H9 (cell line): Measurements from ENCODE around the gene FARS2. TPM values are rescaled to one million over a fixed set of nuclear protein-coding genes. Genes with fewer than 3 reads are reported as not detected.

Experiments
- DNase-seq: peaks from one replicate; pipeline ENCODE4 v3.0.0-alpha.2; 2017
- H2AFZ ChIP-seq: one replicate; pipeline ENCODE4 v1.6.1; 2013; ENCODE audit warnings: mild to moderate bottlenecking, low read length, control low read depth, moderate library complexity
- H2AK5ac ChIP-seq: 2 replicates; pipeline ENCODE4 v1.6.1; 2013; ENCODE audit warnings: low read length, control low read depth, mixed read lengths; ENCODE audit not compliant: insufficient read length
- H2BK120ac ChIP-seq: one replicate; pipeline ENCODE4 v1.6.1; 2013; ENCODE audit warnings: low read depth, mild to moderate bottlenecking, low read length, control low read depth, inconsistent platforms; ENCODE audit not compliant: poor library complexity, severe bottlenecking
- H2BK12ac ChIP-seq: 2 replicates; pipeline ENCODE4 v1.6.1; 2013; ENCODE audit warnings: low read length, control low read depth, mixed read lengths, low read depth; ENCODE audit not compliant: insufficient read length
- H2BK15ac ChIP-seq: 2 replicates; pipeline ENCODE4 v1.6.1; 2013; ENCODE audit warnings: low read depth, low read length, control low read depth
- H2BK20ac ChIP-seq: one replicate; pipeline ENCODE4 v1.6.1; 2013; ENCODE audit warnings: low read depth, mild to moderate bottlenecking, low read length, control low read depth, inconsistent platforms; ENCODE audit not compliant: poor library complexity, severe bottlenecking
- H2BK5ac ChIP-seq: 2 replicates; pipeline ENCODE4 v1.6.1; 2013; ENCODE audit warnings: low read length, control low read depth, mixed read lengths; ENCODE audit not compliant: insufficient read length
- H3K14ac ChIP-seq: 2 replicates; pipeline ENCODE4 v1.6.1; 2013; ENCODE audit warnings: low read length, control low read depth; ENCODE audit not compliant: insufficient read depth
- H3K18ac ChIP-seq: 2 replicates; pipeline ENCODE4 v1.6.1; 2013; ENCODE audit warnings: low read depth, mild to moderate bottlenecking, mixed read lengths, low read length, control low read depth; ENCODE audit not compliant: insufficient read length
- H3K23ac ChIP-seq: 2 replicates; pipeline ENCODE4 v1.6.1; 2013; ENCODE audit warnings: low read length, control low read depth, mixed read lengths, low read depth; ENCODE audit not compliant: insufficient read length
- H3K23me2 ChIP-seq: 2 replicates; pipeline ENCODE4 v1.6.1; 2013; ENCODE audit warnings: low read depth, mild to moderate bottlenecking, mixed read lengths, low read length, control low read depth; ENCODE audit not compliant: insufficient read length, poor library complexity, severe bottlenecking
- H3K27ac ChIP-seq: 2 replicates; pipeline ENCODE4 v1.5.1; 2013; ENCODE audit warnings: low read length, control low read depth, mixed read lengths, low read depth; ENCODE audit not compliant: insufficient read length
- H3K27me3 ChIP-seq: 2 replicates; pipeline ENCODE4 v1.6.1; 2013; ENCODE audit warnings: low read length, control low read depth, inconsistent platforms; ENCODE audit not compliant: insufficient read depth
- H3K4ac ChIP-seq: 2 replicates; pipeline ENCODE4 v1.6.1; 2013; ENCODE audit warnings: low read depth, mild to moderate bottlenecking, control low read depth, inconsistent platforms, low read length, moderate library complexity
- H3K4me1 ChIP-seq: 2 replicates; pipeline ENCODE4 v1.6.1; 2013; ENCODE audit warnings: low read length, control low read depth, inconsistent platforms; ENCODE audit not compliant: insufficient read depth
- H3K4me2 ChIP-seq: 2 replicates; pipeline ENCODE4 v1.6.1; 2013; ENCODE audit warnings: low read length, control low read depth, mixed read lengths; ENCODE audit not compliant: insufficient read length, insufficient read depth
- H3K56ac ChIP-seq: 2 replicates; pipeline ENCODE4 v1.6.1; 2013; ENCODE audit warnings: low read depth, mild to moderate bottlenecking, mixed read lengths, low read length, control low read depth; ENCODE audit not compliant: insufficient read length
- H3K79me1 ChIP-seq: 2 replicates; pipeline ENCODE4 v1.6.1; 2013; ENCODE audit warnings: low read depth, mild to moderate bottlenecking, moderate library complexity, low read length, control low read depth, inconsistent platforms; ENCODE audit not compliant: insufficient read depth, poor library complexity, severe bottlenecking
- H3K79me2 ChIP-seq: 2 replicates; pipeline ENCODE4 v1.6.1; 2013; ENCODE audit warnings: low read length, control low read depth, inconsistent platforms; ENCODE audit not compliant: insufficient read depth
- H3K9ac ChIP-seq: 2 replicates; pipeline ENCODE4 v1.6.1; 2013; ENCODE audit warnings: low read length, control low read depth, mixed read lengths; ENCODE audit not compliant: insufficient read length; ENCODE audit errors: extremely low read depth
- H3K9me3 ChIP-seq: one replicate; pipeline ENCODE4 v1.6.1; 2013; ENCODE audit warnings: low read depth, low read length, inconsistent platforms; ENCODE audit not compliant: control insufficient read depth
- H3T11ph ChIP-seq: one replicate; pipeline ENCODE4 v1.6.1; 2013; ENCODE audit warnings: mild to moderate bottlenecking, low read length, control low read depth, inconsistent platforms
- H4K20me1 ChIP-seq: one replicate; pipeline ENCODE4 v1.6.1; 2013; ENCODE audit not compliant: control insufficient read depth, insufficient read length, insufficient read depth
- H4K5ac ChIP-seq: 2 replicates; pipeline ENCODE4 v1.6.1; 2013; ENCODE audit warnings: low read depth, mild to moderate bottlenecking, mixed read lengths, low read length, control low read depth; ENCODE audit not compliant: insufficient read length
- H4K8ac ChIP-seq: replicated peaks from 2 replicates; pipeline ENCODE4 v1.6.1; 2013; ENCODE audit warnings: low read length, control low read depth, mixed read lengths, low read depth; ENCODE audit not compliant: insufficient read length
- H4K91ac ChIP-seq: 2 replicates; pipeline ENCODE4 v1.6.1; 2013; ENCODE audit warnings: low read depth, mild to moderate bottlenecking, moderate library complexity, mixed read lengths, low read length, control low read depth; ENCODE audit not compliant: insufficient read length
- H3K27ac Mint-ChIP-seq, 3 experiments: 2 replicates in 2 of 3; 3 replicates in 1 of 3; pipeline ENCODE4 v1.8.0; 2020 to 2021; ENCODE audit warnings: mixed read lengths in 3 of 3, mild to moderate bottlenecking in 1 of 3, moderate library complexity in 1 of 3
- H3K27me3 Mint-ChIP-seq: 2 replicates; pipeline ENCODE4 v1.8.0; 2021; ENCODE audit warnings: low read depth, mild to moderate bottlenecking, moderate library complexity, mixed read lengths
- H3K36me3 Mint-ChIP-seq, 3 experiments: 2 replicates in 2 of 3; 3 replicates in 1 of 3; pipeline ENCODE4 v1.8.0; 2020 to 2021; ENCODE audit warnings: low read depth in 3 of 3, mixed read lengths in 3 of 3; ENCODE audit not compliant: insufficient read depth in 1 of 3
- H3K4me1 Mint-ChIP-seq, 2 experiments: 2 replicates each; pipeline ENCODE4 v1.8.0; 2020; ENCODE audit warnings: mixed read lengths in 2 of 2
- H3K4me3 Mint-ChIP-seq, 2 experiments: 2 replicates in 1 of 2; 3 replicates in 1 of 2; pipeline ENCODE4 v1.8.0; 2020 to 2021; ENCODE audit warnings: mild to moderate bottlenecking in 2 of 2, mixed read lengths in 2 of 2, moderate library complexity in 1 of 2
- H3K9me3 Mint-ChIP-seq, 2 experiments: 2 replicates in 1 of 2; 3 replicates in 1 of 2; pipeline ENCODE4 v1.8.0; 2020; ENCODE audit warnings: mild to moderate bottlenecking in 2 of 2, mixed read lengths in 2 of 2, moderate library complexity in 1 of 2
- WGBS: extraction: QIAGEN DNeasy Blood & Tissue Kit; methylation state at CpG from one replicate; pipeline ENCODE4 v1.1.7; 2013; ENCODE audit warnings: missing lambda C conversion rate, low lambda C conversion rate, mixed read lengths; ENCODE audit not compliant: insufficient read length; ENCODE audit errors: extremely low coverage; 5-methylcytosine and 5-hydroxymethylcytosine counted together
- total RNA-seq: library from RNA; stranded (reverse); gene quantifications from 2 replicates; pipeline ENCODE4 v1.2.1, GENCODE V29; 2021
- TF ChIP-seq, protein P1 (sequence below): fragments of 200-600 bp; sonication (generic); conservative IDR thresholded peaks from 3 replicates; pipeline ENCODE4 v1.8.0; 2021; ENCODE audit warnings: antibody characterized with exemption, mild to moderate bottlenecking

The FARS2 gene
- total RNA-seq, 1 experiment from 2014 or later, result 8.5 TPM

DNA sequence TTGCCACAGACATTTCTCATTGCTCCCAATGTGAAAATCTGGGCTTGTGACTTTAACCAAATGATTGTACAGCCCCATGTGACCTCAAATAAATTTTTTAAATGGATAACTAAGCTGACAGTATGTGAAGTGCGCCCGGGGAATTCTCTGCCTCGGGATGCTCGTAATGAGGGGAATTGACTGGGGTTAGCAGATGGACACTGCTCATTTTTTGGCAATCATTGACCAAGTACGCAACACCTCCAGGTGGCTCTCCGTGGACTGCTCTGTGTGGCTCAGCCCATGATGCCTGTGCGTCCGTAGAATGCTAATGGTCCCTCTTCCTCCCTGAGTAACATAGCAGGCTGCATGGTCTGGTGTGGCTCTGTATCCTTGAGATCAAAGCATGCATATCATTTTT lies 42.4 kb downstream of the FARS2 start:
- H3K9ac ChIP-seq, result no peak overlapping the region
- Mint-ChIP-seq H3K36me3 (no peaks in the 10 kb centered on the region), H3K9me3 (no peaks in the 10 kb centered on the region), H3K27ac (no peak overlapping the region), H3K27me3 (peaks cover 7% of the 10 kb centered on the region), H3K4me3 (no peak overlapping the region), H3K4me1 (peaks cover 9 to 20% of the 10 kb centered on the region in 2 experiments)
- no peak overlapping the region for H2BK20ac ChIP-seq
- H3K4me1 ChIP-seq, result 0 out of 2 replicates have a peak, but pooled peaks cover 1% of the 10 kb centered on the region
- H3K27ac ChIP-seq, result no peak overlapping the region
- WGBS, result no CpG with 5 or more reads among the region's 8 CpGs
- H3K14ac ChIP-seq, result no peak overlapping the region
- H3K23me2 ChIP-seq, result no peaks in the 10 kb centered on the region
- no peak for DNase-seq
- no peak overlapping the region for H3K23ac ChIP-seq
- no peak overlapping the region for H4K91ac ChIP-seq
- H3T11ph ChIP-seq, result no peak overlapping the region
- H2BK15ac ChIP-seq, result no peak overlapping the region
- no peaks in the 10 kb centered on the region for H3K27me3 ChIP-seq
- H3K56ac ChIP-seq, result no peak overlapping the region
- H3K79me1 ChIP-seq, result no peaks in the 10 kb centered on the region
- H4K8ac ChIP-seq, result no peak overlapping the region
- H2AK5ac ChIP-seq, result no peak overlapping the region
- no peak overlapping the region for H2BK12ac ChIP-seq
- no peak overlapping the region for H3K18ac ChIP-seq
- no peaks in the 10 kb centered on the region for H4K20me1 ChIP-seq
- H2AFZ ChIP-seq, result no peak overlapping the region
- no peak overlapping the region for H2BK5ac ChIP-seq
- no peaks in the 10 kb centered on the region for H3K79me2 ChIP-seq
- no peaks in the 10 kb centered on the region for H3K9me3 ChIP-seq
- H4K5ac ChIP-seq, result no peak overlapping the region
- TF ChIP-seq, protein P1, sequence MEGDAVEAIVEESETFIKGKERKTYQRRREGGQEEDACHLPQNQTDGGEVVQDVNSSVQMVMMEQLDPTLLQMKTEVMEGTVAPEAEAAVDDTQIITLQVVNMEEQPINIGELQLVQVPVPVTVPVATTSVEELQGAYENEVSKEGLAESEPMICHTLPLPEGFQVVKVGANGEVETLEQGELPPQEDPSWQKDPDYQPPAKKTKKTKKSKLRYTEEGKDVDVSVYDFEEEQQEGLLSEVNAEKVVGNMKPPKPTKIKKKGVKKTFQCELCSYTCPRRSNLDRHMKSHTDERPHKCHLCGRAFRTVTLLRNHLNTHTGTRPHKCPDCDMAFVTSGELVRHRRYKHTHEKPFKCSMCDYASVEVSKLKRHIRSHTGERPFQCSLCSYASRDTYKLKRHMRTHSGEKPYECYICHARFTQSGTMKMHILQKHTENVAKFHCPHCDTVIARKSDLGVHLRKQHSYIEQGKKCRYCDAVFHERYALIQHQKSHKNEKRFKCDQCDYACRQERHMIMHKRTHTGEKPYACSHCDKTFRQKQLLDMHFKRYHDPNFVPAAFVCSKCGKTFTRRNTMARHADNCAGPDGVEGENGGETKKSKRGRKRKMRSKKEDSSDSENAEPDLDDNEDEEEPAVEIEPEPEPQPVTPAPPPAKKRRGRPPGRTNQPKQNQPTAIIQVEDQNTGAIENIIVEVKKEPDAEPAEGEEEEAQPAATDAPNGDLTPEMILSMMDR, result no peak
- H3K4me2 ChIP-seq, result no peak overlapping the region
- H3K4ac ChIP-seq, result no peak overlapping the region
- no peak overlapping the region for H2BK120ac ChIP-seq
